ENCODE data around the gene ITGA1.
"Not testable (repeated sequence)": the region's sequence is repeated elsewhere in the genome, so short reads cannot be mapped to it uniquely, and the experiment has no call there.

ITGA1 gene

DNA sequence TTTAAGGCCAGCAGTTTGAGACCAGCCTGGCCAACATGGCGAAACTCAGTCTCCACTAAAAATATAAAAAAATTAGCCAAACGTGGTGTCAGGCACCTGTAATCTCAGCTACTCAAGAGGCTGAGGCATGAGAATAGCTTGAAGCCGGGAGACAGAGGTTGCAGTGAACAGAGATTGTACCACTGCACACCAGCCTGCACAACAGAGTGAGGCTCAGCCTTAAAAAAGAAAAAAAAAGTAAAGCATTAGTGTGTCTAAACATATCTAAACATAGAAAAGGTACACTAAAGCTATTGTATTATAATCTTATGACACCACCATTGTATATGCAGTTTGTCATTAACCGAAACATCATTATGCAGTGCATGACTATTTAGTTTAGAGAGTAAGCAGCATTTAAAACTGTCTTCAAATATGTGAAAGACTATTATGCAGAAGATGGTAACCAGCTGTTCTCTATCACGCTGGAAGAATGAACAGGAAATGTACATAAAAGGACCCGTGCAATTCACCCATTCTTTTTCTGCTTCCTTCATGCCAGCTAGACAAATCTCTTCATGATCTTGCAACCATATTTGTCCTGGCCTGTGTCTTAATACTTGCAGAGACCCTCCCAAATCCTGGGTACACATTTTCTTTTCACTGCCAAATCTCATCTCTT is 58.6 kb downstream of the ITGA1 start:
- Histone ChIP-seq H3K9ac (ENCODE audit: low read depth, low read length) (no peak overlapping the region), H3K4me1 (ENCODE audit: control insufficient read depth, insufficient read depth, low read length) (no peaks in the 10 kb centered on the region), H3K27ac (ENCODE audit: low read depth, low read length) (no peak overlapping the region), H3K27me3 (ENCODE audit: control insufficient read depth, insufficient read depth, low read length) (no peaks in the 10 kb centered on the region), H3K36me3 (ENCODE audit: control insufficient read depth, insufficient read depth, low read length) (no peaks in the 10 kb centered on the region), H3K4me3 (ENCODE audit: low read depth, low read length) (no peak overlapping the region), H3K9me3 (ENCODE audit: control insufficient read depth, insufficient read depth, low read length) (no peaks in the 10 kb centered on the region)

DNA sequence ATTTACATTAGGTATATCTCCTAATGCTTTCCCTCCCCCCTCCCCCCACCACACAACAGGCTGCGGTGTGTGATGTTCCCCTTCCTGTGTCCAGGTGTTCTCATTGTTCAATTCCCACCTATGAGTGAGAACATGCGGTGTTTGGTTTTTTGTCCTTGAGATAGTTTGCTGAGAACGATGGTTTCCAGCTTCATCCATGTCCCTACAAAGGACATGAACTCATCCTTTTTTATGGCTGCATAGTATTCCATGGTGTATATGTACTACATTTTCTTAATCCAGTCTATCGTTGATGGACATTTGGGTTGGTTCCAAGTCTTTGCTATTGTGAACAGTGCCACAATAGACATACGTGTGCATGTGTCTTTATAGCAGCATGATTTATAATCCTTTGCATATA is 61.0 kb downstream of the ITGA1 start:
- H3K9me3 ChIP-seq (ENCODE audit: control insufficient read depth, insufficient read depth, low read length); H3K9ac ChIP-seq (ENCODE audit: low read depth, low read length); H3K27me3 ChIP-seq (ENCODE audit: control insufficient read depth, insufficient read depth, low read length); H3K4me3 ChIP-seq (ENCODE audit: low read depth, low read length); H3K36me3 ChIP-seq (ENCODE audit: control insufficient read depth, insufficient read depth, low read length); H3K27ac ChIP-seq (ENCODE audit: low read depth, low read length); H3K4me1 ChIP-seq (ENCODE audit: control insufficient read depth, insufficient read depth, low read length): not testable (repeated sequence)

DNA sequence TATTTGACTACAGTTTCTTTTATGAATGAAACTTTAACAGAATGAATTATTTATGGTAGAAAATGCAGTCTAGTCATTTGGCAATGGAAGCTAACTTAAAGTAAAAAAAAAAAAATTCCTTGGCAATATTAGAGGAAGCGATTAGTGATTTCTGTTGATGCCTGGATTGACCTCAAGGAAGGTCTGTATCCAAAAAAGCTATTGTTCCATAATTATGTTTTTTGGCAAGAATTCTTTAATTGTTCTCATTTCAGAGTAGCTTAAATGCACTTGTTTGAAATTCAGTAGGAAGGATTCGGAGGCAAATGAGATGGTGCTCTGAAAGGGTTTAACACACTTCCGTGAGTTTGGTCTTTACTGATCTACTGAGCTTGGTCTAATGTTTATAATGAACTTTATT is 61.8 kb downstream of the ITGA1 start:
- Histone ChIP-seq H3K27ac (ENCODE audit: low read depth, low read length) (no peak overlapping the region), H3K36me3 (ENCODE audit: control insufficient read depth, insufficient read depth, low read length) (no peaks in the 10 kb centered on the region), H3K27me3 (ENCODE audit: control insufficient read depth, insufficient read depth, low read length) (no peaks in the 10 kb centered on the region), H3K9ac (ENCODE audit: low read depth, low read length) (no peak overlapping the region), H3K4me3 (ENCODE audit: low read depth, low read length) (no peak overlapping the region), H3K9me3 (ENCODE audit: control insufficient read depth, insufficient read depth, low read length) (no peaks in the 10 kb centered on the region), H3K4me1 (ENCODE audit: control insufficient read depth, insufficient read depth, low read length) (no peaks in the 10 kb centered on the region)

DNA sequence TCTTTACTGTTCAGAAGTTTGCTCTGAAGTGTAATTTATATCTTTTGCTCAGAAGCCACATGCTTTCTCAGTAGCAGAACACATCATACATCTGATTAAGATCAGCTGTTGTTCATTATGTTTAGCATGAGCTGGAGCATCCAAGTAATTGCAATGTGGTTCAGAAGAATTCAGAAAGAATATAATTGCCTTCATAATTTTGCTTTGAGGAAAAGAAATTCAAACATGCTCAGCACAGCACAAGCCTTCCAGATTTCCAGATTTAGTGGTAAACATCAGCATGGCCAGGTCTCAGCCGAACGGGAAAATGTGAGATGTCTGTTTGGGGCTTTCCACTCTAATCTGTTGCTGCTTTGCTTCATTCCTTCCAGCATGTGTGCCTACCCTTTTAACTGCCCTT is 65.9 kb downstream of the ITGA1 start:
- H3K9me3 ChIP-seq (ENCODE audit: control insufficient read depth, insufficient read depth, low read length), result no peaks in the 10 kb centered on the region
- no peak overlapping the region for H3K27ac ChIP-seq (ENCODE audit: low read depth, low read length)
- no peaks in the 10 kb centered on the region for H3K27me3 ChIP-seq (ENCODE audit: control insufficient read depth, insufficient read depth, low read length)
- no peak overlapping the region for H3K4me3 ChIP-seq (ENCODE audit: low read depth, low read length)
- no peaks in the 10 kb centered on the region; the same call in 1 of the 2 replicates for H3K4me1 ChIP-seq (ENCODE audit: control insufficient read depth, insufficient read depth, low read length)
- no peak overlapping the region for H3K9ac ChIP-seq (ENCODE audit: low read depth, low read length)
- no peaks in the 10 kb centered on the region for H3K36me3 ChIP-seq (ENCODE audit: control insufficient read depth, insufficient read depth, low read length)

DNA sequence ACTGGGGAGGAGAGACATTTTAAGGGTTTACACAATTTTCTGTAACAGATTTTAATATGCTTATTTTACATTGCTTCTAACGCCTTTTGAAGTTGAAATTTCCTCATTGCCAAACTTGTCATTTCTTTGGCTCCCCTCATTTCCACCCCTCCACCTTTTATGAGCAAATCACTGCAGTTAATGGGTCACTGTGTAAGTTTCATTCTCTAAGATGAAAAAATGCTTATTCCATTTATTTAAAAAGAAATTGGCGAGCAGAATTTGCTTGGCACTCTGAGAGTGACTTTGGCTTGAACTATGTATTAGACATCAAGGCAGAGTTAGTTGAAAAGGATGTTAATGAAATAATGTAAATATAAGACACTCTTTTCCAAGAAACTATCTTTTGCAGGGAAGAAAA is 66.6 kb downstream of the ITGA1 start:
- Histone ChIP-seq H3K9ac (ENCODE audit: low read depth, low read length) (no peak overlapping the region), H3K36me3 (ENCODE audit: control insufficient read depth, insufficient read depth, low read length) (no peaks in the 10 kb centered on the region), H3K27ac (ENCODE audit: low read depth, low read length) (no peak overlapping the region), H3K27me3 (ENCODE audit: control insufficient read depth, insufficient read depth, low read length) (no peaks in the 10 kb centered on the region), H3K4me1 (ENCODE audit: control insufficient read depth, insufficient read depth, low read length) (no peaks in the 10 kb centered on the region; the same call in 1 of the 2 replicates), H3K4me3 (ENCODE audit: low read depth, low read length) (no peak overlapping the region), H3K9me3 (ENCODE audit: control insufficient read depth, insufficient read depth, low read length) (no peaks in the 10 kb centered on the region)

DNA sequence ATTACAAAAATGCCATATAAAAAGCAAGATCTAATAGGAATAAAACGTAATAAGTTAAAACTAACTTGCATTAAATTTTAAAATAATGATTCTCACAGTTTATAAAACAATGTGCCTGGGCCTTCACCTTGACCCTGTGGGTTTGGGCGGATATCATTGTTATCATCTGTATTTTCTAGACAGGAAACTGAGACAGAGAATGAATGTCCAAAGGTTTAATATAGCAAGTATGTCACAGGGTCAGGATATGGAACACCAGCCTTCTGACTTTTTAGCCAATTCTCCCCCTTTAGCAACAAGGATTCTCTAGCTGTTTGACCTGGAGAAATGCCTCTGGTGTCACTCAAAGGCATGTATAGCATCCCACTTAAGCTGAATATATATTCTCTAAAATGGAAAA is 67.2 kb downstream of the ITGA1 start:
- Histone ChIP-seq H3K9me3 (ENCODE audit: control insufficient read depth, insufficient read depth, low read length) (no peaks in the 10 kb centered on the region), H3K36me3 (ENCODE audit: control insufficient read depth, insufficient read depth, low read length) (no peaks in the 10 kb centered on the region), H3K9ac (ENCODE audit: low read depth, low read length) (no peak overlapping the region), H3K27me3 (ENCODE audit: control insufficient read depth, insufficient read depth, low read length) (no peaks in the 10 kb centered on the region), H3K4me3 (ENCODE audit: low read depth, low read length) (no peak overlapping the region), H3K27ac (ENCODE audit: low read depth, low read length) (no peak overlapping the region), H3K4me1 (ENCODE audit: control insufficient read depth, insufficient read depth, low read length) (no peaks in the 10 kb centered on the region; the same call in 1 of the 2 replicates)

DNA sequence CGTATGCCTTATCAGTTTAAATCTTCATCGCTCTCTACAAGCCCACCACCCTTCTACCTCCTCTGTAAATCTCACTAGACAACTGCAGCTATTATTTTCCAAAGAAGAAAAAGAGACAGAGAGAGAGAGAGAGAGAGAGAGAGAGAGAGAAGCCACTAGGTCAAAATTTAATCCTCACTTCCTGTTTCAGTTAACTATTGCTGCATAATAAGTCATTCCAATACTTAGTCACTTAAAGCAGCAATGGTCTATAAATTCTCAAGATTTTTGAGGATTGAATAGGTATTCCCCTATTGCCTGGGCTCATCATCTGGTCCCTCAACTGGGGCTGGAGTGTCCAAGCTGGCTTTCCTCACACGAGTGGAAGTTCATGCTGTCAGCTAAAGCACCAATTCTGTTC is 68.8 kb downstream of the ITGA1 start:
- H3K36me3 ChIP-seq (ENCODE audit: control insufficient read depth, insufficient read depth, low read length), result no peaks in the 10 kb centered on the region
- no peak overlapping the region for H3K9ac ChIP-seq (ENCODE audit: low read depth, low read length)
- no peaks in the 10 kb centered on the region for H3K9me3 ChIP-seq (ENCODE audit: control insufficient read depth, insufficient read depth, low read length)
- no peaks in the 10 kb centered on the region; the same call in 1 of the 2 replicates for H3K4me1 ChIP-seq (ENCODE audit: control insufficient read depth, insufficient read depth, low read length)
- no peaks in the 10 kb centered on the region for H3K27me3 ChIP-seq (ENCODE audit: control insufficient read depth, insufficient read depth, low read length)
- H3K27ac ChIP-seq (ENCODE audit: low read depth, low read length), result no peak overlapping the region
- no peak overlapping the region for H3K4me3 ChIP-seq (ENCODE audit: low read depth, low read length)

DNA sequence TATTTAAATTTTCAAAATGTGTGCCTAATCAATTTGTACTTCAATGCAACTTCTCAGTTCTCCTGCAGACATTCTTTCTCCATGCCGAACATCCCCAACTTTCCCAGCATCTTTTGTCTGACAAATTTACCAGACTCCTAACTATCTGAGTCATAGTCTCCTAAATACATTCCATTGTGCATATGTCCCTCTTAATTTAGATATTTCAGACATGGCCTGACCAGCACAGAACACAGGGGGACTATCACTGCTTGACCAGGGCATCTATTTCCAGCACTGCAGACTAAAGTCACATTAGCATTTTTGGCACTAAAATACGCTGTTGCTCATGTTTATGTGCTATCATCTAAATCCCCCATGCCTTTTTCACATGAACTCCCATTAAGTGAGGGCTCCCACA is 71.9 kb downstream of the ITGA1 start:
- Histone ChIP-seq H3K36me3 (ENCODE audit: control insufficient read depth, insufficient read depth, low read length) (no peaks in the 10 kb centered on the region), H3K9ac (ENCODE audit: low read depth, low read length) (no peak overlapping the region), H3K27me3 (ENCODE audit: control insufficient read depth, insufficient read depth, low read length) (no peaks in the 10 kb centered on the region), H3K4me1 (ENCODE audit: control insufficient read depth, insufficient read depth, low read length) (no peaks in the 10 kb centered on the region; the same call in 1 of the 2 replicates), H3K4me3 (ENCODE audit: low read depth, low read length) (no peak overlapping the region), H3K9me3 (ENCODE audit: control insufficient read depth, insufficient read depth, low read length) (no peaks in the 10 kb centered on the region), H3K27ac (ENCODE audit: low read depth, low read length) (no peak overlapping the region)

DNA sequence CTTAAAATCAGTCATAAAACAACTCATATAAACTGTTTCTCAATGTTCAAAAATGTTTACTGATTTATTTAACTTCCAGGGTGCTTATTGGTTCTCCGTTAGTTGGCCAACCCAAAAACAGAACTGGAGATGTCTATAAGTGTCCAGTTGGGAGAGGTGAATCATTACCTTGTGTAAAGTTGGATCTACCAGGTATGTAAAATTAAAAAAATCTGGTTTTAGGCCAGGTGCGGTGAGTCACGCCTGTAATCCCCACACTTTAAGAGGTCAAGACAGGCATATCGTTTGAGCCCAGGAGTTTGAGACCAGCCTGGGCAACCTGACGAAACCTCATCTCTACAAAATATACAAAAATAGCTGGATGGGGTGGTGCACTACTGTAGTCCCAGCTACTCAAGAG is 73.7 kb downstream of the ITGA1 start:
- no peak overlapping the region for H3K9ac ChIP-seq (ENCODE audit: low read depth, low read length)
- no peaks in the 10 kb centered on the region for H3K4me1 ChIP-seq (ENCODE audit: control insufficient read depth, insufficient read depth, low read length)
- no peaks in the 10 kb centered on the region for H3K9me3 ChIP-seq (ENCODE audit: control insufficient read depth, insufficient read depth, low read length)
- H3K4me3 ChIP-seq (ENCODE audit: low read depth, low read length), result no peak overlapping the region
- no peaks in the 10 kb centered on the region for H3K36me3 ChIP-seq (ENCODE audit: control insufficient read depth, insufficient read depth, low read length)
- H3K27ac ChIP-seq (ENCODE audit: low read depth, low read length), result no peak overlapping the region
- H3K27me3 ChIP-seq (ENCODE audit: control insufficient read depth, insufficient read depth, low read length), result no peaks in the 10 kb centered on the region

DNA sequence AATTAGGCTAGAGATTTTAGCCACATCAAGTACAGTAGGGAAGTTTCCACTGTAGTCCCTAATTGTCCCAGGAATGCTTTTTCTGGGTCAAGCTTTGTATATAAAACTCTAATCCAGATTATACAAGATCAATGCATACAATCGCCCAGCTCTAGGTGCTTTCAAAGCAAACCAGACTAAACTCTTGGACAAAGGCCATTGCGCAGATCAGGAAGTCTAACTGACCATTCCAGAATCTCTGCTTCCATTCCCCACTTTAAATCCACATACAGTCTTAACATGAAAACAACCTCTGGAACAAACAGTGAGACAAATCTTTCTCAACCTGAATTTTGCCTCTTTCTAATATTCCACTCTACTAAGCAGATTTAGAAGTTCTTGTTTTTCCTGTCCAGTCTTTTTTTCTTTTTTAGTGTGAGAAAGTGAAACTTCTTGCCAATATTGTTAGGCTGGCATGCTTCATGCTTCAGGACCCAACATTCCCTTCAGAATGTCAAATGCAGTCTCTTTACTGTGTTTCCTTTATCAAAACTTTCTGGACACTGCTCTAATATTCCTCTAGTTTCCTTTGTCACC is 76.1 kb downstream of the ITGA1 start:
- H3K9ac ChIP-seq (ENCODE audit: low read depth, low read length), result no peak overlapping the region
- H3K27ac ChIP-seq (ENCODE audit: low read depth, low read length), result no peak overlapping the region
- no peaks in the 10 kb centered on the region for H3K27me3 ChIP-seq (ENCODE audit: control insufficient read depth, insufficient read depth, low read length)
- no peaks in the 10 kb centered on the region for H3K9me3 ChIP-seq (ENCODE audit: control insufficient read depth, insufficient read depth, low read length)
- H3K4me1 ChIP-seq (ENCODE audit: control insufficient read depth, insufficient read depth, low read length), result no peaks in the 10 kb centered on the region
- H3K4me3 ChIP-seq (ENCODE audit: low read depth, low read length), result no peak overlapping the region
- no peaks in the 10 kb centered on the region for H3K36me3 ChIP-seq (ENCODE audit: control insufficient read depth, insufficient read depth, low read length)

DNA sequence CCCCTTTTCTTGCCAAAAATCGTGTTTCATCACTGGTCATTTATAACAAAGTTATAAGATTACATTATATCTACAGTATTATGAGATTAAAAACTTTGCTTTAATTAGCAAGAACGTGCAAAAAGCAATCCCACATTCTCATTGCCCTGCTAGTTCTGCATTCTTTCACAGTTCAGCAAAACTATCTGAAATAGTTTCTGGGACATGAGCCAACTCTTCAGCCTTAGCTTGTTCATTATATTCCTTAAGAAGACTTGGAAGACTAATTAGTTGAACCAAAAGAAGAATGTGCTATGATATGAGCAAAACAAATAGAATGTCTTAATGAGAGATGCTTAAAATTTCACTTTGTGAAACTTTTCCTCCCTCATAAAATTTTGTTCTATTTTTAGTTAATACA is 76.7 kb downstream of the ITGA1 start:
- Histone ChIP-seq H3K9me3 (ENCODE audit: control insufficient read depth, insufficient read depth, low read length) (no peaks in the 10 kb centered on the region), H3K36me3 (ENCODE audit: control insufficient read depth, insufficient read depth, low read length) (no peaks in the 10 kb centered on the region), H3K4me1 (ENCODE audit: control insufficient read depth, insufficient read depth, low read length) (no peaks in the 10 kb centered on the region), H3K27ac (ENCODE audit: low read depth, low read length) (no peak overlapping the region), H3K9ac (ENCODE audit: low read depth, low read length) (no peak overlapping the region), H3K4me3 (ENCODE audit: low read depth, low read length) (no peak overlapping the region), H3K27me3 (ENCODE audit: control insufficient read depth, insufficient read depth, low read length) (no peaks in the 10 kb centered on the region)

All from HUES48 (cell line).